HepG2 (cell line): ENCODE data around the gene ADAM22. TPM values are rescaled to one million over a fixed set of nuclear protein-coding genes. Genes with fewer than 3 reads are reported as not detected.

ENCODE experiments used
- FOXO1 ChIP-seq: sonication (generic); formaldehyde crosslinking; IDR thresholded peaks from 2 replicates; pipeline ENCODE4 v1.4.0; 2020; ENCODE audit warnings: missing genetic modification reagents
- KLF16 ChIP-seq, 2 experiments: sonication (generic) in 1 of 2; formaldehyde crosslinking in 1 of 2; IDR thresholded peaks; 2 replicates each; pipeline versions ENCODE4 v1.6.1 to v1.8.0; 2016 to 2023; ENCODE audit warnings: missing genetic modification reagents in 2 of 2, missing compliant biosample characterization in 1 of 2
- MTA1 ChIP-seq: sonication (generic); formaldehyde crosslinking; IDR thresholded peaks from 2 replicates; pipeline ENCODE4 v1.4.0; 2020; ENCODE audit warnings: missing genetic modification reagents, mild to moderate bottlenecking, borderline replicate concordance
- NFE2L1 ChIP-seq: sonication (generic); formaldehyde crosslinking; IDR thresholded peaks from 2 replicates; pipeline ENCODE4 v1.4.0; 2020; ENCODE audit warnings: missing genetic modification reagents, mild to moderate bottlenecking, borderline replicate concordance
- RBFOX2 ChIP-seq: fragments of 200-400 bp; formaldehyde crosslinking; IDR thresholded peaks from 2 replicates; pipeline ENCODE4 v1.6.1; 2017; ENCODE audit warnings: low read depth, mild to moderate bottlenecking, low read length
- SNAPC5 ChIP-seq: sonication (generic); formaldehyde crosslinking; IDR thresholded peaks from 2 replicates; pipeline ENCODE4 v1.8.1; 2023; ENCODE audit warnings: mild to moderate bottlenecking, missing genetic modification reagents, borderline replicate concordance
- U2AF2 ChIP-seq: fragments of 200-400 bp; formaldehyde crosslinking; IDR thresholded peaks from 2 replicates; pipeline ENCODE4 v1.6.1; 2017; ENCODE audit warnings: low read depth, mild to moderate bottlenecking, low read length
- YEATS2 ChIP-seq: sonication (generic); formaldehyde crosslinking; IDR thresholded peaks from 2 replicates; pipeline ENCODE4 v1.4.0; 2020; ENCODE audit warnings: missing genetic modification reagents, borderline replicate concordance
- ZBTB4 ChIP-seq: sonication (generic); formaldehyde crosslinking; IDR thresholded peaks from 2 replicates; pipeline ENCODE4 v1.4.0; 2020; ENCODE audit warnings: missing genetic modification reagents, mild to moderate bottlenecking, borderline replicate concordance
- ZNF138 ChIP-seq: sonication (generic); formaldehyde crosslinking; IDR thresholded peaks from 2 replicates; pipeline ENCODE4 v1.5.0; 2020; ENCODE audit warnings: mild to moderate bottlenecking, low read depth, missing genetic modification reagents
- ZNF253 ChIP-seq: sonication (generic); formaldehyde crosslinking; IDR thresholded peaks from 2 replicates; pipeline ENCODE4 v1.8.0; 2022; ENCODE audit warnings: mild to moderate bottlenecking, missing genetic modification reagents, borderline replicate concordance
- ZNF567 ChIP-seq: sonication (generic); formaldehyde crosslinking; IDR thresholded peaks from 2 replicates; pipeline ENCODE4 v1.8.1; 2023; ENCODE audit warnings: mild to moderate bottlenecking, missing genetic modification reagents, borderline replicate concordance
- ZNF589 ChIP-seq: sonication (generic); formaldehyde crosslinking; conservative IDR thresholded peaks from 2 replicates; pipeline ENCODE4 v1.8.0; 2022; ENCODE audit warnings: mild to moderate bottlenecking, moderate library complexity, missing genetic modification reagents
- ZNF607 ChIP-seq: sonication (generic); formaldehyde crosslinking; IDR thresholded peaks from 2 replicates; pipeline ENCODE4 v1.5.1; 2020; ENCODE audit warnings: missing genetic modification reagents, mild to moderate bottlenecking, borderline replicate concordance
- ZNF614 ChIP-seq: IDR thresholded peaks from 2 replicates; pipeline ENCODE4 v1.6.1; 2018; ENCODE audit warnings: missing biosample characterization, missing genetic modification reagents, inconsistent platforms, borderline replicate concordance
- ZNF619 ChIP-seq: sonication (generic); formaldehyde crosslinking; IDR thresholded peaks from 2 replicates; pipeline ENCODE4 v1.4.0; 2020; ENCODE audit warnings: mild to moderate bottlenecking, missing genetic modification reagents
- ZNF737 ChIP-seq: sonication (generic); formaldehyde crosslinking; IDR thresholded peaks from 2 replicates; pipeline ENCODE4 v1.5.0; 2020; ENCODE audit warnings: missing genetic modification reagents, mild to moderate bottlenecking, borderline replicate concordance
- polyA plus RNA-seq, 8 experiments: library from polyadenylated mRNA; depleted of rRNA in 3 of 8; stranded (reverse) in 7 of 8; unstranded in 1 of 8; fragments of >200 nt; fragmentation: Illumina TruSeq in 4 of 8; extraction: Trizol in 4 of 8; gene quantifications; 2 replicates each; pipeline versions ENCODE4 v1.2.1 to v1.2.3, GENCODE V29; 2011 to 2016; ENCODE audit warnings: low read depth in 4 of 8, missing spikeins in 1 of 8, mixed read lengths in 1 of 8; ENCODE audit not compliant: insufficient read depth in 1 of 8
- total RNA-seq, 5 experiments: library from RNA; depleted of rRNA; stranded (reverse); fragments of >200 nt; fragmentation: Illumina TruSeq; extraction: Trizol; gene quantifications; 2 replicates each; pipeline ENCODE4 v1.2.3, GENCODE V29; 2016; ENCODE audit warnings: low read depth in 1 of 5
- TF ChIP-seq, protein P1 (sequence below): sonication (generic); formaldehyde crosslinking; conservative IDR thresholded peaks from 2 replicates; pipeline ENCODE4 v1.8.1; 2023; ENCODE audit warnings: missing genetic modification reagents
- TF ChIP-seq, protein P2 (sequence below): sonication (generic); formaldehyde crosslinking; IDR thresholded peaks from 2 replicates; pipeline ENCODE4 v1.5.1; 2020; ENCODE audit warnings: mild to moderate bottlenecking, missing genetic modification reagents

ADAM22 gene
- total and polyA plus RNA-seq, 2 of the 13 experiments (the other 11 are each of a cell fraction or from before 2014, with no cell fraction given), result 1.9 to 6.7 TPM

DNA sequence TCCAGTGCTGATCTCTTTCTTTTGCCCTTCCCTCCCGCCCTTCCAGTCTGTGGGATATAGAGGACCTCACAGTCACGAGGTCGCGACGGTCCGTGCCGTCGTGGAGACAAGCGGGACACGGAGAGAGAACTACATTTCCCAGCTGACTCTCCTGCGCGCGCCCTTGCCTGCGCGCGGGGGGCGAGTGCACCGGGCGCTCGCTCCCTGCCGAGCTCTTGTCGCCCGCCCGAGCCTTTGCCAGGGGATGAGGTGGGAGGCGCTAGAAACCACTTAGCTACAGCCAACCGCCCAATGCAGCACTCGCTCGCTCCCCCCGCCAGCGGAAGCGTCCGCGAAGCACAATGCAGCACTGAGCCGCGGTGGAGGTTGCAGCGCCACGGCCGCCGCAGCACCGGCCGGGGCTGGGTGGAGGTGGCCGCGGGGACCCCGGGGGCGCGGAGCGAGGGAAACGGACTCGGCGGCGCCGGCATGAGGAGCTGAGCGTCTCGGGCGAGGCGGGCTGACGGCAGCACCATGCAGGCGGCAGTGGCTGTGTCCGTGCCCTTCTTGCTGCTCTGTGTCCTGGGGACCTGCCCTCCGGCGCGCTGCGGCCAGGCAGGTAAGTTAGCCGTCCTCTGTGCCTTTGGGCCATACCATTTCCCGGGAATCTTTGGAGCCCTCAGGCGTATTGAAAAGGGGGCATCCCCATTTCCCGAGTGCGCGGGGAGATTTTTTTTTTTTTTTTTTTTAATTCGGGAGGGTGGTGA lies at the start of gene ADAM22 (continued):
- TF ChIP-seq, protein P1, sequence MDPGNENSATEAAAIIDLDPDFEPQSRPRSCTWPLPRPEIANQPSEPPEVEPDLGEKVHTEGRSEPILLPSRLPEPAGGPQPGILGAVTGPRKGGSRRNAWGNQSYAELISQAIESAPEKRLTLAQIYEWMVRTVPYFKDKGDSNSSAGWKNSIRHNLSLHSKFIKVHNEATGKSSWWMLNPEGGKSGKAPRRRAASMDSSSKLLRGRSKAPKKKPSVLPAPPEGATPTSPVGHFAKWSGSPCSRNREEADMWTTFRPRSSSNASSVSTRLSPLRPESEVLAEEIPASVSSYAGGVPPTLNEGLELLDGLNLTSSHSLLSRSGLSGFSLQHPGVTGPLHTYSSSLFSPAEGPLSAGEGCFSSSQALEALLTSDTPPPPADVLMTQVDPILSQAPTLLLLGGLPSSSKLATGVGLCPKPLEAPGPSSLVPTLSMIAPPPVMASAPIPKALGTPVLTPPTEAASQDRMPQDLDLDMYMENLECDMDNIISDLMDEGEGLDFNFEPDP (CRISPR knock-in tag), result no peak
- TF ChIP-seq, protein P2, sequence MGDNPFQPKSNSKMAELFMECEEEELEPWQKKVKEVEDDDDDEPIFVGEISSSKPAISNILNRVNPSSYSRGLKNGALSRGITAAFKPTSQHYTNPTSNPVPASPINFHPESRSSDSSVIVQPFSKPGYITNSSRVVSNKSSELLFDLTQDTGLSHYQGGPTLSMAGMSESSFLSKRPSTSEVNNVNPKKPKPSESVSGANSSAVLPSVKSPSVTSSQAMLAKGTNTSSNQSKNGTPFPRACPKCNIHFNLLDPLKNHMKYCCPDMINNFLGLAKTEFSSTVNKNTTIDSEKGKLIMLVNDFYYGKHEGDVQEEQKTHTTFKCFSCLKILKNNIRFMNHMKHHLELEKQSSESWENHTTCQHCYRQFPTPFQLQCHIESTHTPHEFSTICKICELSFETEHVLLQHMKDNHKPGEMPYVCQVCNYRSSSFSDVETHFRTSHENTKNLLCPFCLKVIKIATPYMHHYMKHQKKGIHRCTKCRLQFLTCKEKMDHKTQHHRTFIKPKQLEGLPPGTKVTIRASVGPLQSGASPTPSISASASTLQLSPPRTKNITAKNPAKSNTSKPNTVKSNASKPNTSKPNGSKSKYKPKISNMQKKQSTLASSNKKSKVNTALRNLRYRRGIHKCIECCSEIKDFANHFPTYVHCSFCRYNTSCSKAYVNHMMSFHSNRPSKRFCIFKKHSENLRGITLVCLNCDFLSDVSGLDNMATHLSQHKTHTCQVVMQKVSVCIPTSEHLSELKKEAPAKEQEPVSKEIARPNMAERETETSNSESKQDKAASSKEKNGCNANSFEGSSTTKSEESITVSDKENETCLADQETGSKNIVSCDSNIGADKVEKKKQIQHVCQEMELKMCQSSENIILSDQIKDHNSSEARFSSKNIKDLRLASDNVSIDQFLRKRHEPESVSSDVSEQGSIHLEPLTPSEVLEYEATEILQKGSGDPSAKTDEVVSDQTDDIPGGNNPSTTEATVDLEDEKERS, result 0 out of 2 replicates have a peak, but pooled peaks have one; percentile 30
- TF ChIP-seq ZBTB4 (CRISPR knock-in tag) (no peak), YEATS2 (CRISPR knock-in tag) (no peak; the same call in 1 of the 2 replicates), ZNF619 (CRISPR knock-in tag) (no peak), ZNF737 (CRISPR knock-in tag) (no peak), ZNF614 (CRISPR knock-in tag) (peak; percentile 23; the same call in 1 of the 2 replicates), SNAPC5 (CRISPR knock-in tag) (no peak), ZNF253 (0 out of 2 replicates have a peak, but pooled peaks have one; percentile 4), ZNF607 (CRISPR knock-in tag) (peak; percentile 51; the same call in 1 of the 2 replicates), KLF16 (CRISPR knock-in tag; IDR thresholded peaks at IDR 0.05) (peak in 1 of 2 experiments; percentile 69; a peak in 1 of 4 replicates), MTA1 (CRISPR knock-in tag) (peak; percentile 91), RBFOX2 (peak; percentile 84), NFE2L1 (CRISPR knock-in tag) (no peak), ZNF589 (no peak), U2AF2 (no peak), ZNF138 (CRISPR knock-in tag) (0 out of 2 replicates have a peak, but pooled peaks have one; percentile 62), ZNF567 (CRISPR knock-in tag) (peak; percentile 40; the same call in 1 of the 2 replicates), FOXO1 (CRISPR knock-in tag) (peak; percentile 64)
